ENCODE data around the gene ARL6IP1.

ARL6IP1 gene

GRCh38 chr16:18802767-18803343, 1.5 kb upstream of the ARL6IP1 start:
- H2AFZ ChIP-seq (ENCODE audit: low read length): no peak overlapping the region
- no peak overlapping the region for H3K4me3 ChIP-seq (ENCODE audit: low read length)
- no peak overlapping the region for H3K4me2 ChIP-seq (ENCODE audit: low read depth, low read length)
- no peak overlapping the region for H3K9ac ChIP-seq (ENCODE audit: low read length)
- no peak for TF ChIP-seq EZH2 (optimal IDR thresholded peaks at IDR 0.05; ENCODE audit: low read depth, low read length)
- no peak for TF ChIP-seq EZH2phosphoT487 (IDR thresholded peaks at IDR 0.05; ENCODE audit: low read length)
- no peak for TF ChIP-seq CTCF (IDR thresholded peaks at IDR 0.05; ENCODE audit: low read length)
- no peaks in the 10 kb centered on the region for H3K9me3 ChIP-seq (replicated peaks; ENCODE audit: insufficient read depth, low read length)
- no peak for DNase-seq
- H3K36me3 ChIP-seq (replicated peaks; ENCODE audit: insufficient read depth, low read length): peaks cover 2% of the 10 kb centered on the region; the same call in 1 of the 2 replicates
- peaks cover 9% of the 10 kb centered on the region for H3K4me1 ChIP-seq (ENCODE audit: low read length)
- peaks cover 26% of the 10 kb centered on the region for H3F3A ChIP-seq (ENCODE audit: insufficient read depth, low read length)
- no peaks in the 10 kb centered on the region for H3K27me3 ChIP-seq (replicated peaks; ENCODE audit: insufficient read depth, low read length)
- H3K79me2 ChIP-seq (ENCODE audit: low read length): peaks cover 34% of the 10 kb centered on the region
- H3K27ac ChIP-seq (ENCODE audit: low read length): no peak overlapping the region
- H3K9me2 ChIP-seq (replicated peaks; ENCODE audit: insufficient read depth, low read length): no peaks in the 10 kb centered on the region
- H4K20me1 ChIP-seq (ENCODE audit: insufficient read depth, low read length): no peaks in the 10 kb centered on the region

DNA sequence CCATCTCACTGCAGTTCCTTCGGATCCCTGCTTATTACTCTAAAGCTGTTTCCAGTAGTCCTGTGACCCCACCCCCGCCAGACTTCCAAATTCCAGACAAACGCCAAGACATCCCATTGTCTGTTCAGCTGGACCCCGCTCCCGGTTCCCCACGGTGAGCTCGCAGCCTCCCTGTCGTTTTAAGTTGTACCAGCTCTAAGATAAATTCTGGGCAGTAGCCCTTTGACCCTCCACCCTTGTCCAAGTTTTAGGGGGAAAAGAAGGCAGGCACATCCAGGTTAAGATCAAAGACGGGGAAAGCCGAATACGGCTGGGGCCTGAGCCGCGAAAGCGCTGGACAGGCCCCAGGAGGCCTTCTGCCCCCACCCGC, 589 bp downstream of the ARL6IP1 start:
- Histone ChIP-seq H3K4me1 (ENCODE audit: low read length) (peaks cover 9% of the 10 kb centered on the region), H3K9ac (ENCODE audit: low read length) (peak overlapping the region; percentile 81), H3K27ac (ENCODE audit: low read length) (peak overlapping the region; percentile 68; the same call in 1 of the 2 replicates), H3K27me3 (replicated peaks; ENCODE audit: insufficient read depth, low read length) (no peaks in the 10 kb centered on the region), H3K9me2 (replicated peaks; ENCODE audit: insufficient read depth, low read length) (no peaks in the 10 kb centered on the region), H3F3A (ENCODE audit: insufficient read depth, low read length) (peaks cover 26% of the 10 kb centered on the region), H3K9me3 (replicated peaks; ENCODE audit: insufficient read depth, low read length) (no peaks in the 10 kb centered on the region), H3K4me3 (ENCODE audit: low read length) (peak overlapping the region; percentile 95), H3K79me2 (ENCODE audit: low read length) (peaks cover 53% of the 10 kb centered on the region), H3K36me3 (replicated peaks; ENCODE audit: insufficient read depth, low read length) (peaks cover 15% of the 10 kb centered on the region; the same call in 1 of the 2 replicates), H3K4me2 (ENCODE audit: low read depth, low read length) (peak overlapping the region; percentile 97), H2AFZ (ENCODE audit: low read length) (peak overlapping the region; percentile 71), H4K20me1 (ENCODE audit: insufficient read depth, low read length) (no peaks in the 10 kb centered on the region)
- no peak for DNase-seq
- TF ChIP-seq EZH2phosphoT487 (IDR thresholded peaks at IDR 0.05; ENCODE audit: low read length): no peak
- TF ChIP-seq CTCF (IDR thresholded peaks at IDR 0.05; ENCODE audit: low read length): no peak
- no peak for TF ChIP-seq EZH2 (optimal IDR thresholded peaks at IDR 0.05; ENCODE audit: low read depth, low read length)

DNA sequence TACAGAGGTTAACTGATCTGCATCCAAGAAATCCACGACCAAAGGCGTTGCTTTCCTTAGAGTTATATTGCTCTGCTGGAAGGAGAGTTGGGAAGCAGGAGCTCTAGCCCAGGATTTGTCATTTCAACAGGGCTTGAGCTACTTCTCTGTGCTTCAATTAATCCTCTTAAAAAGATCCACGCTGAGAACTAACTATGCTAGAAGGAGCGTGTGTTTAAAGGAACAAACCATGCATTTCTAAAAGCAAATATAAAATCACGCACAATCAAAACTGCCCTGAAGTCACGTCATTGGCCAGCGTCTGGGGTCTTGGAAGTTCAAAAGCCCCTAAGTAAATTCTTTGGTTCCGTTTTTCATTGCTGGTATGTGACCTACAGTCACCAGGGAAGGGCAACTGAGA, 1.1 kb downstream of the ARL6IP1 start:
- peaks cover 57% of the 10 kb centered on the region for H3K79me2 ChIP-seq (ENCODE audit: low read length)
- no peak for TF ChIP-seq EZH2 (optimal IDR thresholded peaks at IDR 0.05; ENCODE audit: low read depth, low read length)
- TF ChIP-seq EZH2phosphoT487 (IDR thresholded peaks at IDR 0.05; ENCODE audit: low read length): no peak
- no peak for TF ChIP-seq CTCF (IDR thresholded peaks at IDR 0.05; ENCODE audit: low read length)
- peak overlapping the region; percentile 81 for H3K9ac ChIP-seq (ENCODE audit: low read length)

More for the DNA sequence above, 1.1 kb downstream of the ARL6IP1 start:
- Histone ChIP-seq H3K27ac (ENCODE audit: low read length) (peak overlapping the region; percentile 68; the same call in 1 of the 2 replicates), H3K36me3 (replicated peaks; ENCODE audit: insufficient read depth, low read length) (peaks cover 20% of the 10 kb centered on the region; the same call in 1 of the 2 replicates), H3K4me1 (ENCODE audit: low read length) (peaks cover 9% of the 10 kb centered on the region), H2AFZ (ENCODE audit: low read length) (peak overlapping the region; percentile 71; the same call in 1 of the 2 replicates), H3F3A (ENCODE audit: insufficient read depth, low read length) (peaks cover 23% of the 10 kb centered on the region), H3K4me2 (ENCODE audit: low read depth, low read length) (peak overlapping the region; percentile 97), H4K20me1 (ENCODE audit: insufficient read depth, low read length) (no peaks in the 10 kb centered on the region), H3K4me3 (ENCODE audit: low read length) (peak overlapping the region; percentile 95), H3K9me3 (replicated peaks; ENCODE audit: insufficient read depth, low read length) (no peaks in the 10 kb centered on the region), H3K9me2 (replicated peaks; ENCODE audit: insufficient read depth, low read length) (no peaks in the 10 kb centered on the region), H3K27me3 (replicated peaks; ENCODE audit: insufficient read depth, low read length) (no peaks in the 10 kb centered on the region)
- DNase-seq: no peak
